DND-41 (cell line): Measurements from ENCODE around the gene RBM44.

Experiments
- CTCF ChIP-seq: IDR thresholded peaks from 2 replicates; pipeline ENCODE4 v1.5.1; 2012; ENCODE audit warnings: borderline replicate concordance, low read length, moderate library complexity, mild to moderate bottlenecking; ENCODE audit not compliant: poor library complexity, severe bottlenecking; ENCODE audit errors: extremely low read depth
- EZH2 ChIP-seq: IDR thresholded peaks from 3 replicates; pipeline ENCODE4 v1.6.1; 2012; ENCODE audit warnings: borderline replicate concordance, low read depth, mild to moderate bottlenecking, moderate library complexity, low read length, inconsistent platforms; ENCODE audit not compliant: severe bottlenecking

GRCh38 chr2:237885111-237885930 is 86.7 kb downstream of the RBM44 start:
- TF ChIP-seq CTCF (no peak), EZH2 (no peak)
